Measurements from ENCODE around the gene MAD2L1BP. TPM values are rescaled to one million over a fixed set of nuclear protein-coding genes. Genes with fewer than 3 reads are reported as not detected.

Gene MAD2L1BP
- total and polyA plus RNA-seq, 2 of the 13 experiments (the other 11 are each of a cell fraction or from before 2014, with no cell fraction given), result 54.2 to 55.5 TPM

DNA sequence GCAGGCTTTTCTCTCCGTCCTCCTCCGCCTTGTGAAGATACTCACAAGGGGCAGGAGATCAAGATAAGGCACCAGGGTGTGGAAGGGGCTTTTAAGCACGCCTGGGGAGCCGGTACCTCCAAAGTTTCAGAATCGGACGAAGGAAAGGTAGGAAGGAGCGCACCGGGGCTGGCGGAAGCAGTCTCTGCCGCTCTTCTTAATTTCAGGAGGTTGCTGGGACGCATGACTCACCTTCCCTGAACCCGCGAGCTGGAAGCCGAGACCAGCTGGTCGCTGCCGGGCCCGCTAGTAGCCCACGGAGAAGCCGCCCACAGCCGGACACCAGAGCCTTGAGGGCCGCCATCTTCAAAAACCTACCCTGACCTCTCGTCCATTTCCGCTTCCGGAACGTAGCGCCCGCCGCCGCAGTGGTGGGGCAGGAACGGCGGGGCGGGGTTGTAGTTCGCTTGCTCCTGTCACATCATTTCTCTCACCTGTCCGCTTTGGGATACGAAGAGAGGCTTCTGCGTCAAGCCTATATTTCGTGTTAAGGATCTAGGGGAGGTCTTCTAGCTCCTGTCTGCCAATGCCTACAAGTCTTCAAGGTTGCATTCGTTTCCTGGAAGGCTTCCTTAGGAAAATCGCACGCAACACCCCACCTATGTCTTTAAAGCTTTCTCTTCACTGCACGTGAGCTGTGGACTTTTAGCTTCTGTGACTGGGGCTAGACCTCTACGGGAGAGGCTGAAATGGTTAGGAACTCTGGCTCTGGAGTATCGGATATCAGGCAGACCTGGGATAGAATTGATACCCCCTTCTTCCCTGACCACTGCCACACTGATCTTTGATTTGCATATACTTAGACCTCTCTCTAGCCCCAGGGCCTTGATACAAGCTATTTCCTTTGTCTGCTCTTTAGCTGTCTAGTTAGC is 52.1 kb downstream of the MAD2L1BP start, which contains the start of gene MRPS18A (continued):
- no peak for TF ChIP-seq BRCA1 (CRISPR knock-in tag; IDR thresholded peaks at IDR 0.05)
- TF ChIP-seq ARNT2 (CRISPR knock-in tag; IDR thresholded peaks at IDR 0.05; ENCODE audit: low read depth), result 0 out of 2 replicates have a peak, but pooled peaks have one; percentile 58
- peak; percentile 75 for TF ChIP-seq SP2 (CRISPR knock-in tag; IDR thresholded peaks at IDR 0.05)
- peak; percentile 73; the same call in 1 of the 2 replicates for TF ChIP-seq ZBTB3 (CRISPR knock-in tag; IDR thresholded peaks at IDR 0.05; ENCODE audit: borderline replicate concordance, low read depth)
- TF ChIP-seq JDP2 (CRISPR knock-in tag; IDR thresholded peaks at IDR 0.05; ENCODE audit: borderline replicate concordance), result no peak
- TF ChIP-seq NCOA1 (CRISPR knock-in tag; IDR thresholded peaks at IDR 0.05), result no peak; the same call in 1 of the 2 replicates
- 0 out of 2 replicates have a peak, but pooled peaks have one; percentile 31 for TF ChIP-seq HIVEP1 (CRISPR knock-in tag; IDR thresholded peaks at IDR 0.05)
- no peak for TF ChIP-seq ZNF256 (CRISPR knock-in tag; conservative IDR thresholded peaks at IDR 0.05)
- peak; percentile 82 for TF ChIP-seq PPARG (CRISPR knock-in tag; conservative IDR thresholded peaks at IDR 0.05)
- TF ChIP-seq, protein P1, sequence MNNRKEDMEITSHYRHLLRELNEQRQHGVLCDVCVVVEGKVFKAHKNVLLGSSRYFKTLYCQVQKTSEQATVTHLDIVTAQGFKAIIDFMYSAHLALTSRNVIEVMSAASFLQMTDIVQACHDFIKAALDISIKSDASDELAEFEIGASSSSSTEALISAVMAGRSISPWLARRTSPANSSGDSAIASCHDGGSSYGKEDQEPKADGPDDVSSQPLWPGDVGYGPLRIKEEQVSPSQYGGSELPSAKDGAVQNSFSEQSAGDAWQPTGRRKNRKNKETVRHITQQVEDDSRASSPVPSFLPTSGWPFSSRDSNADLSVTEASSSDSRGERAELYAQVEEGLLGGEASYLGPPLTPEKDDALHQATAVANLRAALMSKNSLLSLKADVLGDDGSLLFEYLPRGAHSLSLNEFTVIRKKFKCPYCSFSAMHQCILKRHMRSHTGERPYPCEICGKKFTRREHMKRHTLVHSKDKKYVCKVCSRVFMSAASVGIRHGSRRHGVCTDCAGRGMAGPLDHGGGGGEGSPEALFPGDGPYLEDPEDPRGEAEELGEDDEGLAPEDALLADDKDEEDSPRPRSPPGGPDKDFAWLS (CRISPR knock-in tag; IDR thresholded peaks at IDR 0.05; ENCODE audit: borderline replicate concordance), result no peak
- 0 out of 2 replicates have a peak, but pooled peaks have one; percentile 49 for TF ChIP-seq ZNF550 (CRISPR knock-in tag; IDR thresholded peaks at IDR 0.05; ENCODE audit: borderline replicate concordance)
- TF ChIP-seq, protein P2, sequence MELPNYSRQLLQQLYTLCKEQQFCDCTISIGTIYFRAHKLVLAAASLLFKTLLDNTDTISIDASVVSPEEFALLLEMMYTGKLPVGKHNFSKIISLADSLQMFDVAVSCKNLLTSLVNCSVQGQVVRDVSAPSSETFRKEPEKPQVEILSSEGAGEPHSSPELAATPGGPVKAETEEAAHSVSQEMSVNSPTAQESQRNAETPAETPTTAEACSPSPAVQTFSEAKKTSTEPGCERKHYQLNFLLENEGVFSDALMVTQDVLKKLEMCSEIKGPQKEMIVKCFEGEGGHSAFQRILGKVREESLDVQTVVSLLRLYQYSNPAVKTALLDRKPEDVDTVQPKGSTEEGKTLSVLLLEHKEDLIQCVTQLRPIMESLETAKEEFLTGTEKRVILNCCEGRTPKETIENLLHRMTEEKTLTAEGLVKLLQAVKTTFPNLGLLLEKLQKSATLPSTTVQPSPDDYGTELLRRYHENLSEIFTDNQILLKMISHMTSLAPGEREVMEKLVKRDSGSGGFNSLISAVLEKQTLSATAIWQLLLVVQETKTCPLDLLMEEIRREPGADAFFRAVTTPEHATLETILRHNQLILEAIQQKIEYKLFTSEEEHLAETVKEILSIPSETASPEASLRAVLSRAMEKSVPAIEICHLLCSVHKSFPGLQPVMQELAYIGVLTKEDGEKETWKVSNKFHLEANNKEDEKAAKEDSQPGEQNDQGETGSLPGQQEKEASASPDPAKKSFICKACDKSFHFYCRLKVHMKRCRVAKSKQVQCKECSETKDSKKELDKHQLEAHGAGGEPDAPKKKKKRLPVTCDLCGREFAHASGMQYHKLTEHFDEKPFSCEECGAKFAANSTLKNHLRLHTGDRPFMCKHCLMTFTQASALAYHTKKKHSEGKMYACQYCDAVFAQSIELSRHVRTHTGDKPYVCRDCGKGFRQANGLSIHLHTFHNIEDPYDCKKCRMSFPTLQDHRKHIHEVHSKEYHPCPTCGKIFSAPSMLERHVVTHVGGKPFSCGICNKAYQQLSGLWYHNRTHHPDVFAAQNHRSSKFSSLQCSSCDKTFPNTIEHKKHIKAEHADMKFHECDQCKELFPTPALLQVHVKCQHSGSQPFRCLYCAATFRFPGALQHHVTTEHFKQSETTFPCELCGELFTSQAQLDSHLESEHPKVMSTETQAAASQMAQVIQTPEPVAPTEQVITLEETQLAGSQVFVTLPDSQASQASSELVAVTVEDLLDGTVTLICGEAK (IDR thresholded peaks at IDR 0.05), result peak; percentile 80
- TF ChIP-seq, protein P2 (CRISPR knock-in tag; IDR thresholded peaks at IDR 0.05), result no peak
- TF ChIP-seq ZMAT3 (CRISPR knock-in tag; conservative IDR thresholded peaks at IDR 0.05), result no peak
- TF ChIP-seq ZKSCAN8 (CRISPR knock-in tag; IDR thresholded peaks at IDR 0.05; ENCODE audit: borderline replicate concordance), result peak; percentile 80; the same call in 1 of the 2 replicates
- TF ChIP-seq ZNF672 (CRISPR knock-in tag; IDR thresholded peaks at IDR 0.05), result no peak
- 0 out of 2 replicates have a peak, but pooled peaks have one; percentile 25 for TF ChIP-seq ZNF12 (CRISPR knock-in tag; IDR thresholded peaks at IDR 0.05)
